A549 (cell line): ENCODE measurements around the gene AP3B2. TPM values are rescaled to one million over a fixed set of nuclear protein-coding genes. Genes with fewer than 3 reads are reported as not detected.

Experiments
- ATAC-seq, 2 experiments: fragments of 200-7000 bp in 1 of 2; fragments of >200 bp in 1 of 2; cut with Nextera tagmentation in 1 of 2; cut with Tn5 transposase in 1 of 2; 3 replicates each; pipeline versions ENCODE4 v1.8.0 to v1.9.1; 2018 to 2020; ENCODE audit warnings: mild to moderate bottlenecking in 1 of 2, moderate library complexity in 1 of 2
- CTCF ChIA-PET: fragments of 300-600 bp; sonication (Branson Sonifier 250); formaldehyde crosslinking; extraction: SDS; loops from one replicate; lab custom pipeline; 2021; ENCODE audit warnings: antibody characterized with exemption, inconsistent platforms; lab: Yijun Ruan, JAX
- POLR2A ChIA-PET: fragments of 350-600 bp; formaldehyde crosslinking; extraction: SDS; loops from one replicate; lab custom pipeline; 2021; ENCODE audit warnings: antibody characterized with exemption, inconsistent platforms; lab: Yijun Ruan, JAX
- DNase-seq, 2 experiments: peaks; one replicate each; pipeline versions ENCODE4 v3.0.0 to v3.0.0-alpha.2; 2011 to 2016; ENCODE audit warnings: low read depth in 1 of 2, low spot score in 1 of 2
- FAIRE-seq: peaks from 2 replicates; lab custom pipeline; 2011; peaks lifted over from hg19 to GRCh38; lab: Jason Lieb, UNC
- H3K27ac ChIP-seq, 2 experiments: fragments of >200 bp; sonication (Bioruptor Twin); formaldehyde crosslinking; 3 replicates each; pipeline ENCODE4 v1.5.1; 2016 to 2017
- H3K4me1 ChIP-seq: fragments of >200 bp; sonication (Bioruptor Twin); formaldehyde crosslinking; 3 replicates; pipeline ENCODE4 v1.6.1; 2016
- H3K4me2 ChIP-seq: fragments of >200 bp; sonication (Bioruptor Twin); formaldehyde crosslinking; 3 replicates; pipeline ENCODE4 v1.6.1; 2016
- H3K4me3 ChIP-seq: fragments of >200 bp; sonication (Bioruptor Twin); formaldehyde crosslinking; 3 replicates; pipeline ENCODE4 v1.5.1; 2016
- H3K9me3 ChIP-seq: fragments of >200 bp; sonication (Bioruptor Twin); formaldehyde crosslinking; 3 replicates; pipeline ENCODE4 v1.6.1; 2016
- EHF ChIP-seq: fragments of 250-450 bp; sonication (Bioruptor Pico); IDR thresholded peaks from 2 replicates; pipeline ENCODE4 v1.5.0; 2020; ENCODE audit warnings: mild to moderate bottlenecking
- EHMT2 ChIP-seq: fragments of 200-600 bp; sonication (generic); IDR thresholded peaks from 2 replicates; pipeline ENCODE4 v1.6.1; 2016; ENCODE audit warnings: antibody characterized with exemption, low read depth, mild to moderate bottlenecking, moderate library complexity
- EP300 ChIP-seq, 2 experiments: fragments of >200 bp; sonication (Bioruptor Twin); formaldehyde crosslinking; IDR thresholded peaks; 2 replicates in 1 of 2; 3 replicates in 1 of 2; pipeline ENCODE4 v1.6.1; 2016 to 2017
- FOSB ChIP-seq: fragments of 250-450 bp; sonication (Bioruptor Pico); IDR thresholded peaks from 2 replicates; pipeline ENCODE4 v1.5.0; 2020; ENCODE audit warnings: mild to moderate bottlenecking, moderate library complexity
- HDAC2 ChIP-seq: fragments of 200-600 bp; sonication (generic); IDR thresholded peaks from 2 replicates; pipeline ENCODE4 v1.6.1; 2016
- HOXA7 ChIP-seq: fragments of 250-450 bp; sonication (Bioruptor Pico); IDR thresholded peaks from 2 replicates; pipeline ENCODE4 v1.5.0; 2020; ENCODE audit warnings: mild to moderate bottlenecking, moderate library complexity
- HOXB5 ChIP-seq: fragments of 250-450 bp; sonication (Bioruptor Pico); IDR thresholded peaks from 2 replicates; pipeline ENCODE4 v1.5.0; 2020; ENCODE audit warnings: mild to moderate bottlenecking, moderate library complexity
- KDM5A ChIP-seq: fragments of 200-600 bp; sonication (generic); IDR thresholded peaks from 2 replicates; pipeline ENCODE4 v1.6.1; 2016; ENCODE audit warnings: antibody characterized with exemption, mild to moderate bottlenecking
- NPAS2 ChIP-seq: fragments of 250-450 bp; sonication (Bioruptor Pico); IDR thresholded peaks from 2 replicates; pipeline ENCODE4 v1.8.0; 2022; ENCODE audit warnings: mild to moderate bottlenecking, moderate library complexity, borderline replicate concordance
- NR3C1 ChIP-seq: fragments of >200 bp; sonication (Bioruptor Twin); formaldehyde crosslinking; IDR thresholded peaks from 3 replicates; pipeline ENCODE4 v1.6.1; 2017
- POLR2A ChIP-seq: IDR thresholded peaks from 2 replicates; pipeline ENCODE4 v1.6.1; 2012; ENCODE audit warnings: mild to moderate bottlenecking, low read length
- POLR2AphosphoS2 ChIP-seq: conservative IDR thresholded peaks from 2 replicates; pipeline ENCODE4 v1.6.1; 2012; ENCODE audit warnings: low read length, improper control_type of control experiment, inconsistent platforms
- RAD21 ChIP-seq, 2 experiments: fragments of >200 bp in 1 of 2; sonication (Bioruptor Twin) in 1 of 2; formaldehyde crosslinking in 1 of 2; IDR thresholded peaks in 1 of 2; conservative IDR thresholded peaks in 1 of 2; 2 replicates in 1 of 2; 3 replicates in 1 of 2; pipeline ENCODE4 v1.6.1; 2012 to 2018; ENCODE audit warnings: inconsistent platforms in 1 of 2
- RCOR1 ChIP-seq: fragments of 150-350 bp; IDR thresholded peaks from 2 replicates; pipeline ENCODE4 v1.6.1; 2014; ENCODE audit warnings: antibody characterized with exemption, low read length, low read depth
- TP53 ChIP-seq: fragments of 250-450 bp; sonication (Bioruptor Pico); IDR thresholded peaks from 2 replicates; pipeline ENCODE4 v1.5.0; 2021; ENCODE audit warnings: mild to moderate bottlenecking, moderate library complexity
- ZC3H11A ChIP-seq: fragments of 450-650 bp; IDR thresholded peaks from 2 replicates; pipeline ENCODE4 v1.6.1; 2014; ENCODE audit warnings: antibody characterized with exemption, mild to moderate bottlenecking
- ZFP36 ChIP-seq: fragments of 450-650 bp; IDR thresholded peaks from 2 replicates; pipeline ENCODE4 v1.6.1; 2014; ENCODE audit warnings: borderline replicate concordance; ENCODE audit not compliant: partially characterized antibody
- WGBS: methylation state at CpG from one replicate; pipeline ENCODE4 v1.1.6; 2017; ENCODE audit errors: missing lambda C conversion rate; 5-methylcytosine and 5-hydroxymethylcytosine counted together
- polyA plus RNA-seq, 4 experiments: library from polyadenylated mRNA; depleted of rRNA in 3 of 4; stranded (reverse); fragments of >200 nt; fragmentation: RNase III in 1 of 4; extraction: RNeasy Plus Mini Kit Qiagen cat#74134 plus additional on column Dnase treatment in 1 of 4; gene quantifications; 2 replicates in 3 of 4; 3 replicates in 1 of 4; pipeline ENCODE4 v1.2.3, GENCODE V29; 2011 to 2017
- TF ChIP-seq, protein P1 (sequence below): fragments of >200 bp; sonication (Bioruptor Twin); formaldehyde crosslinking; IDR thresholded peaks from 3 replicates; pipeline ENCODE4 v1.5.1; 2016
- TF ChIP-seq, protein P2 (sequence below): fragments of 250-450 bp; sonication (Bioruptor Pico); IDR thresholded peaks from 2 replicates; pipeline ENCODE4 v1.5.0; 2021; ENCODE audit warnings: mild to moderate bottlenecking, moderate library complexity, borderline replicate concordance
- TF ChIP-seq, protein P3 (sequence below): IDR thresholded peaks from 2 replicates; pipeline ENCODE4 v1.6.1; 2012

Gene AP3B2
- polyA plus RNA-seq, 2 of the 4 experiments (the other 2 are of a cell fraction), result 0.32 to 0.68 TPM

DNA sequence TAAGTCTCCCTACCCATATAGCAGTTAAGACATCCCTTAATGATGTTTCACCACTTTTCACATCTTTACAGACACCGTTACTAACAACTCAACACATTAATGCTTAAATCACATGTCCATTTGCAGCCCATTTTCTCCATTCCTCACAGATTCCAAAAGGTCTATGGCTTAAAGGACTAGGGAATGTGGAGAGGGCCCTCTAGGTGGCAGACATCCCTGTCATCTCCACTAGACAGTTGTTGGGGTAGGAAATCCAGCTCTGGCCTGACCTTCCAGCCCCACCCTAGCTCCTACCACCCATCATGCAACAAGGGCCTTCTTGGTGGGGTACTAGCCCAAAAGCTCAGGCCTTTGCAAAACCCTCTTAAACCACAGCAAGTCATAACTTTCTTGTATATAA, 87.7 kb downstream of the AP3B2 start:
- no peak overlapping the region for H3K27ac ChIP-seq
- H3K9me3 ChIP-seq, result no peaks in the 10 kb centered on the region
- TF ChIP-seq EHMT2 (no peak), RAD21 (conservative IDR thresholded peaks at IDR 0.05 in 1 of 2, IDR thresholded peaks at IDR 0.05 in 1 of 2) (peak in 1 of 2 experiments; percentile 29; a peak in 1 of 5 replicates)
- TF ChIP-seq, protein P1, sequence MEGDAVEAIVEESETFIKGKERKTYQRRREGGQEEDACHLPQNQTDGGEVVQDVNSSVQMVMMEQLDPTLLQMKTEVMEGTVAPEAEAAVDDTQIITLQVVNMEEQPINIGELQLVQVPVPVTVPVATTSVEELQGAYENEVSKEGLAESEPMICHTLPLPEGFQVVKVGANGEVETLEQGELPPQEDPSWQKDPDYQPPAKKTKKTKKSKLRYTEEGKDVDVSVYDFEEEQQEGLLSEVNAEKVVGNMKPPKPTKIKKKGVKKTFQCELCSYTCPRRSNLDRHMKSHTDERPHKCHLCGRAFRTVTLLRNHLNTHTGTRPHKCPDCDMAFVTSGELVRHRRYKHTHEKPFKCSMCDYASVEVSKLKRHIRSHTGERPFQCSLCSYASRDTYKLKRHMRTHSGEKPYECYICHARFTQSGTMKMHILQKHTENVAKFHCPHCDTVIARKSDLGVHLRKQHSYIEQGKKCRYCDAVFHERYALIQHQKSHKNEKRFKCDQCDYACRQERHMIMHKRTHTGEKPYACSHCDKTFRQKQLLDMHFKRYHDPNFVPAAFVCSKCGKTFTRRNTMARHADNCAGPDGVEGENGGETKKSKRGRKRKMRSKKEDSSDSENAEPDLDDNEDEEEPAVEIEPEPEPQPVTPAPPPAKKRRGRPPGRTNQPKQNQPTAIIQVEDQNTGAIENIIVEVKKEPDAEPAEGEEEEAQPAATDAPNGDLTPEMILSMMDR, result peak; percentile 23; the same call in 1 of the 3 replicates
- no peak overlapping the region for H3K4me2 ChIP-seq
- ChIA-PET CTCF (interaction anchor here (0.6 to 2.1 kb wide), 7 partner anchors 9 to 378 kb away, joined by 3 to 5 read pairs (median 3); no protein-coding TSS in a partner anchor), POLR2A (no interaction called here)
- no peak overlapping the region for H3K4me3 ChIP-seq
- ATAC-seq (peak; percentile 74 to 86; a peak in 5 of 6 replicates), FAIRE-seq (peak; percentile 23), DNase-seq (peak; percentile 29 to 38)
- H3K4me1 ChIP-seq, result no peaks in the 10 kb centered on the region
- 26% methylated on average over 1 of the region's 1 CpG for WGBS

DNA sequence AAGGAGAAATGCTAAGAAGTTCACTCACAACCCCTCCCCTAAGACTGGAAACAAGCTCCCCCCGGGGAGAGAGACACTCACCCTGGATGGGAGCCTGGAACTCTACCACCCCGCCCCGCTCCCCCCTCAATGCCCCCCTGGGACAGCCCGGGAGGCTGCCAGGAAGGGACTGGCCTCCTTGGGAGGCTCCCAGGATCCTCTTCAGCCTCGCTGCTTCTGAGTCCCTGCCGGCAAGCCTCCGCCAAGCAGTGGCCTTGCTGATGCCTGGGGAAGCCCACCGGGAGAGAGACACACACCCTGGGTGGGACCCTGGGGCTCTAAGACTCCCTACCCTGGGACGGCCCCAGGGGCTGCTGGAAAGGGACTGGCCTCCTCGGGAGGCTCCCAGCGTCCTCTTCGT, 95.9 kb downstream of the AP3B2 start:
- no peak for FAIRE-seq
- DNase-seq, result no peak
- ChIA-PET POLR2A (no interaction called here), CTCF (no interaction called here)
- no peak for TF ChIP-seq KDM5A
- TF ChIP-seq HOXA7 (CRISPR knock-in tag), result no peak
- TF ChIP-seq EP300 (IDR thresholded peaks at IDR 0.05), result no peak
- no peak for TF ChIP-seq ZC3H11A
- no peak for TF ChIP-seq POLR2AphosphoS2
- no peak for TF ChIP-seq HOXB5
- TF ChIP-seq NR3C1, result no peak
- TF ChIP-seq FOSB (CRISPR knock-in tag), result no peak
- TF ChIP-seq, protein P2, sequence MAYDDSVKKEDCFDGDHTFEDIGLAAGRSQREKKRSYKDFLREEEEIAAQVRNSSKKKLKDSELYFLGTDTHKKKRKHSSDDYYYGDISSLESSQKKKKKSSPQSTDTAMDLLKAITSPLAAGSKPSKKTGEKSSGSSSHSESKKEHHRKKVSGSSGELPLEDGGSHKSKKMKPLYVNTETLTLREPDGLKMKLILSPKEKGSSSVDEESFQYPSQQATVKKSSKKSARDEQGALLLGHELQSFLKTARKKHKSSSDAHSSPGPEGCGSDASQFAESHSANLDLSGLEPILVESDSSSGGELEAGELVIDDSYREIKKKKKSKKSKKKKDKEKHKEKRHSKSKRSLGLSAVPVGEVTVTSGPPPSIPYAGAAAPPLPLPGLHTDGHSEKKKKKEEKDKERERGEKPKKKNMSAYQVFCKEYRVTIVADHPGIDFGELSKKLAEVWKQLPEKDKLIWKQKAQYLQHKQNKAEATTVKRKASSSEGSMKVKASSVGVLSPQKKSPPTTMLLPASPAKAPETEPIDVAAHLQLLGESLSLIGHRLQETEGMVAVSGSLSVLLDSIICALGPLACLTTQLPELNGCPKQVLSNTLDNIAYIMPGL, result no peak
- no peak for TF ChIP-seq HDAC2
- no peak for TF ChIP-seq TP53 (CRISPR knock-in tag)
- no peak for TF ChIP-seq RCOR1
- TF ChIP-seq, protein P3, sequence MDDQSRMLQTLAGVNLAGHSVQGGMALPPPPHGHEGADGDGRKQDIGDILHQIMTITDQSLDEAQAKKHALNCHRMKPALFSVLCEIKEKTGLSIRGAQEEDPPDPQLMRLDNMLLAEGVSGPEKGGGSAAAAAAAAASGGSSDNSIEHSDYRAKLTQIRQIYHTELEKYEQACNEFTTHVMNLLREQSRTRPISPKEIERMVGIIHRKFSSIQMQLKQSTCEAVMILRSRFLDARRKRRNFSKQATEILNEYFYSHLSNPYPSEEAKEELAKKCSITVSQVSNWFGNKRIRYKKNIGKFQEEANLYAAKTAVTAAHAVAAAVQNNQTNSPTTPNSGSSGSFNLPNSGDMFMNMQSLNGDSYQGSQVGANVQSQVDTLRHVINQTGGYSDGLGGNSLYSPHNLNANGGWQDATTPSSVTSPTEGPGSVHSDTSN, result no peak
- Histone ChIP-seq H3K4me2 (no peak overlapping the region), H3K9me3 (no peaks in the 10 kb centered on the region), H3K4me3 (no peak overlapping the region), H3K27ac (no peak overlapping the region), H3K4me1 (no peaks in the 10 kb centered on the region)
- ATAC-seq, result peak; percentile 24 to 42; a peak in 3 of 6 replicates
- 59% methylated on average over 10 of the region's 12 CpGs for WGBS

DNA sequence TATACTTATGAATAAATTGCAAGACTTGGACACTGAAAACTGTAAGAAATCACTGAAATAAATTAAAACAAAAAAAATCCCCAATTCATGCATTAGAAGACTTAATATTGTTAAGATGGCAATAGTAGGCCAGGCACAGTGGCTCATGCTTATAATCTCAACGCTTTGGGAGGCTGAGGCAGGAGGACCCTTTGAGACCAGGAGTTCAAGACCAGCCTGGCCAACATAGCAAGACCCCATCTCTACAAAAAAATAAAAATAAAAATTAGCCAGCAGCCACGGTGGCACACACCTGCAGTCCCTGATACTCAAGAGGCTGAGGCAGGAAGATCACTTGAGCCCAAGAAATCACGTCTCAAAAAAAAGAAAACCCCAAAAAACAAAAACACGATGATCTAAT, 98.3 kb downstream of the AP3B2 start:
- no peak for TF ChIP-seq EHF (CRISPR knock-in tag)
- no peak for TF ChIP-seq NPAS2 (CRISPR knock-in tag)
- no peak for TF ChIP-seq HDAC2
- no peak for TF ChIP-seq POLR2A
- TF ChIP-seq ZFP36, result no peak
- no peak for TF ChIP-seq HOXA7 (CRISPR knock-in tag)
- FAIRE-seq, result no peak
- CTCF ChIA-PET, result no interaction called here

More for the DNA sequence above, 98.3 kb downstream of the AP3B2 start:
- Histone ChIP-seq H3K4me2 (no peak overlapping the region), H3K4me1 (no peaks in the 10 kb centered on the region), H3K27ac (no peak overlapping the region), H3K4me3 (no peak overlapping the region), H3K9me3 (no peaks in the 10 kb centered on the region)
- ATAC-seq (no peak), DNase-seq (no peak)
- WGBS, result 56% methylated on average over 4 of the region's 4 CpGs
- POLR2A ChIA-PET, result no interaction called here

Other genes with a start within 250 kb of the AP3B2 start
- 5,298 and 6,127 TPM in 2 replicates for gene RPS17, start 169.4 kb downstream of the AP3B2 start, polyA plus RNA-seq (2011; rRNA removed)
- 7,823 to 9,455 TPM (median 8,061 TPM) in 3 replicates for gene RPS17, start 169.4 kb downstream of the AP3B2 start, polyA plus RNA-seq (2017; fragmentation: RNase III; extraction: RNeasy Plus Mini Kit Qiagen cat#74134 plus additional on column Dnase treatment)
- 7.0 and 7.7 TPM in 2 replicates for gene CPEB1, start 62.5 kb downstream of the AP3B2 start, polyA plus RNA-seq (2011; rRNA removed)
- 2.7 to 2.8 TPM (median 2.7 TPM) in 3 replicates for gene CPEB1, start 62.5 kb downstream of the AP3B2 start, polyA plus RNA-seq (2017; fragmentation: RNase III; extraction: RNeasy Plus Mini Kit Qiagen cat#74134 plus additional on column Dnase treatment)
- gene FSD2, start 96.2 kb upstream of the AP3B2 start, polyA plus RNA-seq (2011; rRNA removed), result not detected in 2 replicates
- 0.01 TPM in 1 of 3 replicates, not detected in the others for gene FSD2, start 96.2 kb upstream of the AP3B2 start, polyA plus RNA-seq (2017; fragmentation: RNase III; extraction: RNeasy Plus Mini Kit Qiagen cat#74134 plus additional on column Dnase treatment)
- gene WHAMM, start 99.8 kb upstream of the AP3B2 start, polyA plus RNA-seq (2011; rRNA removed), result 4.2 and 5.1 TPM in 2 replicates
- gene WHAMM, start 99.8 kb upstream of the AP3B2 start, polyA plus RNA-seq (2017; fragmentation: RNase III; extraction: RNeasy Plus Mini Kit Qiagen cat#74134 plus additional on column Dnase treatment), result 5.5 to 5.9 TPM (median 5.6 TPM) in 3 replicates
- 13.3 and 15.4 TPM in 2 replicates for gene HOMER2, start 242.8 kb upstream of the AP3B2 start, polyA plus RNA-seq (2011; rRNA removed)
- 9.4 to 11.0 TPM (median 10.2 TPM) in 3 replicates for gene HOMER2, start 242.8 kb upstream of the AP3B2 start, polyA plus RNA-seq (2017; fragmentation: RNase III; extraction: RNeasy Plus Mini Kit Qiagen cat#74134 plus additional on column Dnase treatment)